Measurements from ENCODE around the gene FSTL4. TPM values are rescaled to one million over a fixed set of nuclear protein-coding genes. Genes with fewer than 3 reads are reported as not detected.

Gene FSTL4
- polyA plus RNA-seq, 1 donor (not counting 4 experiments of a cell fraction or from before 2014, with no cell fraction given), result 1.7 TPM

DNA sequence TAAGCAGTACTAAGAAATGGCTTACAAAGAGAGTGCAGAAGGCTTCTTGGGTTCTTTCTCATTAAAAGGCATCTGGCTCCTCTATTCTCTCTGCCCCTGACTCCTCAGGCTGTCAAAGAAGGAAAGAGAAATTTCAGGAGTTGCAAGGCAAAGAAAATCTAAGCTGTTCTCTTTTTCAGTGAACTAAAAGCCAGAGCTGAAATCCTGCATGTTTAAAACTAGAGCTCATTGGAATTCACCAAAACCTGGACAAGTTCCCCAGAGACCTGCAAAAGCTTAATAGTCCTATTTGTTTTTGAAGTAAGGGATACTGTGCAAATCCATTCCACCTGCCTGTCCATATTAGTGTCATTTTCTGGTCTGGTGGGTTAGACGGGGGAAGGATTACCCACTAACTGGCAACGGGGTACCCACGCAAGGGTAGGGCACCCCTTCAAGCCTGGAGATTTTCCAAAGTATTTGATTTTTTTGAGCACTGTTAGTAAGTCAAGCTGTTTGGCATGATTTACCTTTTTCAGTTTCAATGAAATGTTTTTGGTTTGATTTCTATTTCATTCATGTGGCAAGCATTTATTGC lies 179.3 kb downstream of the FSTL4 start:
- Histone ChIP-seq H4K20me1 (ENCODE audit: control insufficient read depth, extremely low read depth, insufficient read depth, low read length) (no peaks in the 10 kb centered on the region), H3K36me3 (ENCODE audit: control insufficient read depth in 2 of 2, extremely low read depth in 1 of 2, insufficient read depth in 2 of 2, low read length in 2 of 2) (no peaks in the 10 kb centered on the region), H3K4me2 (ENCODE audit: control insufficient read depth, extremely low read depth, insufficient read depth, low read depth, low read length) (no peak overlapping the region), H3K4me1 (ENCODE audit: control insufficient read depth, extremely low read depth, insufficient read depth, low read length) (no peaks in the 10 kb centered on the region), H3K27me3 (ENCODE audit: control insufficient read depth, extremely low read depth, insufficient read depth, low read length) (no peaks in the 10 kb centered on the region), H3K9ac (ENCODE audit: control insufficient read depth, extremely low read depth, insufficient read depth, low read length) (no peak overlapping the region), H3K9me3 (ENCODE audit: control insufficient read depth, low read depth, low read length) (no peaks in the 10 kb centered on the region), H2AFZ (ENCODE audit: control insufficient read depth, low read length) (no peak overlapping the region), H3K79me2 (ENCODE audit: control insufficient read depth, insufficient read depth, low read length) (no peaks in the 10 kb centered on the region), H3K27ac (ENCODE audit: control insufficient read depth, insufficient read depth, low read length) (no peak overlapping the region), H3K9me1 (ENCODE audit: control insufficient read depth, extremely low read depth, insufficient read depth, low read length) (no peaks in the 10 kb centered on the region), H3K4me3 (ENCODE audit: control insufficient read depth in 2 of 3, extremely low read depth in 1 of 3, insufficient read depth in 2 of 3, low read depth in 1 of 3, low read length in 3 of 3) (no peak overlapping the region)
- dilution Hi-C loops (cut with MboI; ENCODE audit: extremely low pct_ligation_motif_present, low sequenced_read_pairs), result no loop called here
- FAIRE-seq, result no peak
- DNase-seq (ENCODE audit: low read depth, low spot score), result no peak
- TF ChIP-seq EZH2 (IDR thresholded peaks at IDR 0.05; ENCODE audit: low read length), result no peak
- TF ChIP-seq, protein P1, sequence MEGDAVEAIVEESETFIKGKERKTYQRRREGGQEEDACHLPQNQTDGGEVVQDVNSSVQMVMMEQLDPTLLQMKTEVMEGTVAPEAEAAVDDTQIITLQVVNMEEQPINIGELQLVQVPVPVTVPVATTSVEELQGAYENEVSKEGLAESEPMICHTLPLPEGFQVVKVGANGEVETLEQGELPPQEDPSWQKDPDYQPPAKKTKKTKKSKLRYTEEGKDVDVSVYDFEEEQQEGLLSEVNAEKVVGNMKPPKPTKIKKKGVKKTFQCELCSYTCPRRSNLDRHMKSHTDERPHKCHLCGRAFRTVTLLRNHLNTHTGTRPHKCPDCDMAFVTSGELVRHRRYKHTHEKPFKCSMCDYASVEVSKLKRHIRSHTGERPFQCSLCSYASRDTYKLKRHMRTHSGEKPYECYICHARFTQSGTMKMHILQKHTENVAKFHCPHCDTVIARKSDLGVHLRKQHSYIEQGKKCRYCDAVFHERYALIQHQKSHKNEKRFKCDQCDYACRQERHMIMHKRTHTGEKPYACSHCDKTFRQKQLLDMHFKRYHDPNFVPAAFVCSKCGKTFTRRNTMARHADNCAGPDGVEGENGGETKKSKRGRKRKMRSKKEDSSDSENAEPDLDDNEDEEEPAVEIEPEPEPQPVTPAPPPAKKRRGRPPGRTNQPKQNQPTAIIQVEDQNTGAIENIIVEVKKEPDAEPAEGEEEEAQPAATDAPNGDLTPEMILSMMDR (optimal IDR thresholded peaks at IDR 0.05 in 1 of 3, IDR thresholded peaks at IDR 0.05 in 1 of 3, conservative IDR thresholded peaks at IDR 0.05 in 1 of 3; ENCODE audit: extremely low read depth in 1 of 3, insufficient read depth in 2 of 3, low read length in 3 of 3), result no peak

DNA sequence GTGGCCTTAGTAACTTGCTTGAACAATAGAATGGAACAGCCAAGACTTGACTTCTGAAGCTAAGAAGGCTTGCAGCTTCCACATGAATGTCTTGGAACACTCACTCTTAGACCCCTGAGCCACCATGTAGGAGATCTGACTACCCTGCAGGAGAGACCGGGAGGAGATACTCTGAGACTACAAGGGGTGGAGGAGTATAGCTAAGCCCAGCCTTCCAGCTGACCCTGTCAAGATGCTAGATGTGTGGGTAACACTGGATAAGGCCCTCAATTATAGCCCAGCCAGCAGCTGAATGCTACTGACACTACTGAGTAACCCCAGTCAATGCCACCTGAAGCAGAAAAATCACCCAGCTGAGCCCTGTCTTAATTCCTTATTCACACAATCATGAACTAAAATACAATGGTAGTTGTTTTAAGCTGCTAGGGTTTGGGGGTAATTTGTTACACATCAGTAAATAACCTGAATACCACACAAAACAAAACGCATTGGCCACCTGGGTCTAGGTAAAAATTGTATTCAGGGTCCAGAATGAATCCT lies 180.9 kb downstream of the FSTL4 start:
- dilution Hi-C loops (cut with MboI; ENCODE audit: extremely low pct_ligation_motif_present, low sequenced_read_pairs), result no loop called here
- no peaks in the 10 kb centered on the region for H4K20me1 ChIP-seq (ENCODE audit: control insufficient read depth, extremely low read depth, insufficient read depth, low read length)
- no peaks in the 10 kb centered on the region for H3K9me1 ChIP-seq (ENCODE audit: control insufficient read depth, extremely low read depth, insufficient read depth, low read length)
- no peaks in the 10 kb centered on the region for H3K4me1 ChIP-seq (ENCODE audit: control insufficient read depth, extremely low read depth, insufficient read depth, low read length)
- no peak overlapping the region for H3K4me2 ChIP-seq (ENCODE audit: control insufficient read depth, extremely low read depth, insufficient read depth, low read depth, low read length)
- no peaks in the 10 kb centered on the region for H3K27me3 ChIP-seq (ENCODE audit: control insufficient read depth, extremely low read depth, insufficient read depth, low read length)
- H2AFZ ChIP-seq (ENCODE audit: control insufficient read depth, low read length), result no peak overlapping the region
- FAIRE-seq (no peak), DNase-seq (ENCODE audit: low read depth, low spot score) (no peak)
- no peak overlapping the region for H3K9ac ChIP-seq (ENCODE audit: control insufficient read depth, extremely low read depth, insufficient read depth, low read length)
- H3K27ac ChIP-seq (ENCODE audit: control insufficient read depth, insufficient read depth, low read length), result no peak overlapping the region
- H3K9me3 ChIP-seq (ENCODE audit: control insufficient read depth, low read depth, low read length), result no peaks in the 10 kb centered on the region
- no peak for TF ChIP-seq EZH2 (IDR thresholded peaks at IDR 0.05; ENCODE audit: low read length)
- TF ChIP-seq, protein P1 (optimal IDR thresholded peaks at IDR 0.05 in 1 of 3, IDR thresholded peaks at IDR 0.05 in 1 of 3, conservative IDR thresholded peaks at IDR 0.05 in 1 of 3; ENCODE audit: extremely low read depth in 1 of 3, insufficient read depth in 2 of 3, low read length in 3 of 3), result no peak
- no peaks in the 10 kb centered on the region for H3K36me3 ChIP-seq (ENCODE audit: control insufficient read depth in 2 of 2, extremely low read depth in 1 of 2, insufficient read depth in 2 of 2, low read length in 2 of 2)
- no peak overlapping the region for H3K4me3 ChIP-seq (ENCODE audit: control insufficient read depth in 2 of 3, extremely low read depth in 1 of 3, insufficient read depth in 2 of 3, low read depth in 1 of 3, low read length in 3 of 3)
- no peaks in the 10 kb centered on the region for H3K79me2 ChIP-seq (ENCODE audit: control insufficient read depth, insufficient read depth, low read length)

Data from keratinocyte (primary cell).